GM18858 (cell line): ENCODE results near the gene OCA2.

Experiments used
- ATAC-seq: cut with Tn5 transposase; IDR thresholded peaks from one replicate; pipeline ENCODE4 v1.9.1; 2021; ENCODE audit not compliant: unreplicated experiment

Gene OCA2

GRCh38 chr15:28082891-28083684 lies 16.0 kb downstream of the OCA2 start:
- ATAC-seq, result no peak

GRCh38 chr15:28081594-28081993 lies 17.5 kb downstream of the OCA2 start:
- ATAC-seq, result no peak

- no peak for ATAC-seq
Measured at GRCh38 chr15:28080386-28080785, 18.7 kb downstream of the OCA2 start.

- ATAC-seq, result no peak
Measured at GRCh38 chr15:28079313-28079969, 19.7 kb downstream of the OCA2 start.

GRCh38 chr15:28078191-28078719 lies 20.9 kb downstream of the OCA2 start:
- ATAC-seq, result no peak

GRCh38 chr15:28075573-28075972 lies 23.5 kb downstream of the OCA2 start:
- ATAC-seq, result no peak

- ATAC-seq, result no peak
Measured at GRCh38 chr15:28068930-28069329, 30.2 kb downstream of the OCA2 start.

GRCh38 chr15:28066231-28066630 lies 32.9 kb downstream of the OCA2 start:
- ATAC-seq, result no peak

GRCh38 chr15:28060005-28060404 lies 39.1 kb downstream of the OCA2 start:
- no peak for ATAC-seq

GRCh38 chr15:28058082-28058481 lies 41.0 kb downstream of the OCA2 start:
- ATAC-seq, result no peak

- ATAC-seq, result no peak
Measured at GRCh38 chr15:28051955-28052633, 47.0 kb downstream of the OCA2 start.

- no peak for ATAC-seq
Measured at GRCh38 chr15:28049581-28049980, 49.5 kb downstream of the OCA2 start.

GRCh38 chr15:28047277-28047676 lies 51.8 kb downstream of the OCA2 start:
- ATAC-seq, result no peak

GRCh38 chr15:28044121-28044672 lies 54.9 kb downstream of the OCA2 start:
- no peak for ATAC-seq

- no peak for ATAC-seq
Measured at GRCh38 chr15:28043691-28044091, 55.4 kb downstream of the OCA2 start.

- no peak for ATAC-seq
Measured at GRCh38 chr15:28037969-28038590, 61.0 kb downstream of the OCA2 start.

- ATAC-seq, result no peak
Measured at GRCh38 chr15:28033443-28033842, 65.7 kb downstream of the OCA2 start.

GRCh38 chr15:28030801-28031200 lies 68.3 kb downstream of the OCA2 start:
- no peak for ATAC-seq

- ATAC-seq, result no peak
Measured at GRCh38 chr15:28027714-28028076, 71.4 kb downstream of the OCA2 start.

- no peak for ATAC-seq
Measured at GRCh38 chr15:28026764-28027713, 72.1 kb downstream of the OCA2 start.
